RWPE2 (cell line): ENCODE results near the gene TEK.

Experiments used
- ATAC-seq: fragments of 200-7000 bp; cut with Tn5 transposase; 3 replicates; pipeline ENCODE4 v1.9.1; 2021; ENCODE audit warnings: low read depth
- DNase-seq: peaks from one replicate; pipeline ENCODE4 v3.0.0-alpha.2; 2020; ENCODE audit warnings: low spot score
- H3K27ac ChIP-seq: fragments of 450-650 bp; 2 replicates; pipeline ENCODE4 v1.5.1; 2017; ENCODE audit warnings: mild to moderate bottlenecking; ENCODE audit not compliant: poor library complexity, severe bottlenecking
- H3K27me3 ChIP-seq: fragments of 250-450 bp; sonication (Bioruptor Pico); 2 replicates; pipeline ENCODE4 v1.5.1; 2021; ENCODE audit warnings: mild to moderate bottlenecking, moderate library complexity; ENCODE audit not compliant: insufficient read depth, poor library complexity, severe bottlenecking
- H3K36me3 ChIP-seq: fragments of 250-450 bp; sonication (Bioruptor Pico); 2 replicates; pipeline ENCODE4 v1.5.1; 2020; ENCODE audit warnings: low read depth, mild to moderate bottlenecking, moderate library complexity
- H3K4me1 ChIP-seq: fragments of 250-450 bp; sonication (Bioruptor Pico); 2 replicates; pipeline ENCODE4 v1.5.1; 2021; ENCODE audit warnings: mild to moderate bottlenecking, moderate library complexity; ENCODE audit not compliant: insufficient read depth, poor library complexity, severe bottlenecking
- H3K4me3 ChIP-seq: fragments of 250-450 bp; sonication (Bioruptor Pico); 2 replicates; pipeline ENCODE4 v1.5.1; 2021; ENCODE audit warnings: mild to moderate bottlenecking, moderate library complexity; ENCODE audit not compliant: severe bottlenecking
- H3K9me3 ChIP-seq: fragments of 250-450 bp; sonication (Bioruptor Pico); 2 replicates; pipeline ENCODE4 v1.5.1; 2021; ENCODE audit warnings: mild to moderate bottlenecking, moderate library complexity; ENCODE audit not compliant: severe bottlenecking
- CTCF ChIP-seq: fragments of 450-650 bp; IDR thresholded peaks from one replicate; pipeline ENCODE4 v1.5.1; 2017; ENCODE audit warnings: mild to moderate bottlenecking, moderate library complexity; ENCODE audit not compliant: poor library complexity, severe bottlenecking

The TEK gene

DNA sequence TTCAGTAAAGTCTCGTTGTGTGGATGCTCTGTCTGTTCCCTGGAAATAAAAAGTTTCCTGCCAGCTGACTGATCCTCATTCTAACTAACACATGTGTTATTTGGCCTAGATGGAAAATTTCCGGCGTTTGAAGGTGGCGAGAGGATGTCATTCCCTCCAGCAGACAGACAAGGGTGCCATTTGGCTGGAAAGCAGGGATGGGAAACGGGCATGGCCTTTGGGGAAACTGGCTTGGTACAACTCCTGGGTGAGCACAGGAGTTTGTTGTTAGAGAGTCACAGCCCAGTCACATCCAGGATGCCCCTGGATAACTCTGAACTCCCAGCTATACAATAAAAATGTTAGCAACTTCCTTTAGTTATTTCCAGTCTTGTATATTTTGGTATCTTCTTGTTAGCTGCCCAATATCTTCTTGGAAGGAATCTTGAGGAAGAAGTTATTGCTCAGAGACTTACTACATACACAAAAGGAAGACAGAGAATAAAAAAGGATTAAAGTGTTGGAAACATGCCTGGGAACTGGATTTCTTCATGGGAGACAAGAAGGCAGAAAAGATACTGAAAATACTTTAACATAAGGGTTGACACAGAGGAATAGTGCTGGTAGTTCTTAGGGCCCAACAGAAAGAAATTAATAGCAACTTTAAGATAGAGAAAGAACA lies 41.9 kb downstream of the TEK start:
- Histone ChIP-seq H3K27me3 (no peaks in the 10 kb centered on the region), H3K4me1 (peaks cover 28% of the 10 kb centered on the region), H3K36me3 (no peaks in the 10 kb centered on the region), H3K4me3 (no peak overlapping the region), H3K27ac (peak overlapping the region; percentile 67), H3K9me3 (no peaks in the 10 kb centered on the region)
- DNase-seq: no peak
- no peak for ATAC-seq
- no peak for TF ChIP-seq CTCF

GRCh38 chr9:27151693-27152404 lies 42.8 kb downstream of the TEK start:
- H3K4me1 ChIP-seq: peaks cover 34% of the 10 kb centered on the region
- no peak for DNase-seq
- peak; percentile 72 for ATAC-seq
- H3K36me3 ChIP-seq: no peaks in the 10 kb centered on the region
- H3K4me3 ChIP-seq: no peak overlapping the region
- peak overlapping the region; percentile 67 for H3K27ac ChIP-seq
- no peaks in the 10 kb centered on the region for H3K9me3 ChIP-seq
- no peak for TF ChIP-seq CTCF
- no peaks in the 10 kb centered on the region for H3K27me3 ChIP-seq

DNA sequence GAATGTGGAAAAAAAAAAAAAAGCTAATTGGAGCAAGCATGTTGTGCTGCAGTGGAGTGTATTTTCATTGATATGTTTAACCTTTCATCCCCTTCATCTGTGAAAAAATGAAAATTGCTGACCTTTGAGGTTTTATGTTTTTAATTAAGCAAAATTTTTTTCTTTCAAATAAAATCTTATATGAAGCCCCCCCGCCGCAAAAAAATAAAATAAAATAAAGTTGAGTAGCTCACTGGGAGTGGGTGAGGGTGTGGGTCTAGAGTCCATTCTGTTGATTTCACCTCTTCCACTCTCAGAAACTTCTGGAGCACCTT lies 43.3 kb downstream of the TEK start:
- Histone ChIP-seq H3K27me3 (no peaks in the 10 kb centered on the region), H3K9me3 (no peaks in the 10 kb centered on the region), H3K4me1 (peaks cover 37% of the 10 kb centered on the region), H3K4me3 (no peak overlapping the region), H3K27ac (peak overlapping the region; percentile 67), H3K36me3 (no peaks in the 10 kb centered on the region)
- no peak for TF ChIP-seq CTCF
- ATAC-seq: no peak
- DNase-seq: no peak

DNA sequence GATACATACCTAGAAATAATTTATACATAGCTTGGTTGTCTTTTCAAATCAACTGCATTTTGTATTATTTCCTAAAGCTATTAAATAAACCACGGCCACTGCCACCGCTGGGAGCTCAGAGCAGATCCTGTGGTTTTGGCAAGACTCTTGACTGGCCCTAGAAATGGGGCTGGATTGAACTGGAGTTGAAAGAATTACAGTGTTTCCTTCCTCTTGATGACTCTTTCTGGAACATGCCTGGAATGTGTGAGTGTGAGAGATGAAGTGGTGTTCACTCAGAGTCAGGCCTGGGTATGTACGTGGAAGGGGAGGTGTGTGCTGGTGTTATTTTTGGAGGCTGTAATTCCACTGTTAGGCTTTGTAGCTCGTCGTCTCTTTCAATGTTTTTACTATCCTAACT lies 45.9 kb downstream of the TEK start:
- peak; percentile 82 for ATAC-seq
- H3K36me3 ChIP-seq: no peaks in the 10 kb centered on the region
- H3K27me3 ChIP-seq: no peaks in the 10 kb centered on the region
- H3K4me1 ChIP-seq: peaks cover 37% of the 10 kb centered on the region
- DNase-seq: no peak
- no peak overlapping the region for H3K4me3 ChIP-seq
- H3K27ac ChIP-seq: peak overlapping the region; percentile 45
- no peak for TF ChIP-seq CTCF
- no peaks in the 10 kb centered on the region for H3K9me3 ChIP-seq

DNA sequence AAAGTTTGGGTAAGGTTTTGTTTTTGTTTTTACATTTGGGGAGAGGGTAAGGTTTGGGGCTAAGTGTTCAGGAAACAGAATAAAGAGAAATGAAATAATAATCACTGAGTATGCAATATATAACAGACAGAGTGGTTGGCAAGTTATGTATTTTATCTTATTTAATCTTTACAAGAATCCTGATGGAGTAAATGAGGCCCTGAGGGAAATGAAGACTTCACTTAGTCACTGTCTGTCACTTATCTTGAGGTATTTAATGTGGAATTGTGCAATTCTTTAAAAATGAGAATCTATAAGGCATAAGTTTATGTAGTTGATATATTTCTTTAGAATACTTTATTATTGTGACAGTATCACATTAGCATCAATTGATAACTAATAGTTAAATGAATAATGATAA lies 48.1 kb downstream of the TEK start:
- no peaks in the 10 kb centered on the region for H3K27me3 ChIP-seq
- H3K9me3 ChIP-seq: no peaks in the 10 kb centered on the region
- ATAC-seq (peak; percentile 42; the same call in 1 of the 3 replicates), DNase-seq (no peak)
- H3K36me3 ChIP-seq: no peaks in the 10 kb centered on the region
- H3K27ac ChIP-seq: peak overlapping the region; percentile 23
- H3K4me3 ChIP-seq: no peak overlapping the region
- H3K4me1 ChIP-seq: peaks cover 24% of the 10 kb centered on the region
- no peak for TF ChIP-seq CTCF
